HG03066 (cell line): ENCODE measurements around the gene ANKMY1.

Experiments
- ATAC-seq: cut with Tn5 transposase; IDR thresholded peaks from one replicate; pipeline ENCODE4 v1.9.1; 2021; ENCODE audit warnings: low read depth; ENCODE audit not compliant: unreplicated experiment

The ANKMY1 gene

GRCh38 chr2:240440251-240440650 is 117.5 kb downstream of the ANKMY1 start:
- no peak for ATAC-seq

GRCh38 chr2:240439698-240440151 is 118.1 kb downstream of the ANKMY1 start:
- ATAC-seq, result no peak

GRCh38 chr2:240438810-240439697 is 118.7 kb downstream of the ANKMY1 start:
- ATAC-seq, result no peak

- no peak for ATAC-seq
Measured at GRCh38 chr2:240437861-240438809, 119.7 kb downstream of the ANKMY1 start.

- no peak for ATAC-seq
Measured at GRCh38 chr2:240437551-240437860, 120.3 kb downstream of the ANKMY1 start.

- no peak for ATAC-seq
Measured at GRCh38 chr2:240436683-240437550, 120.9 kb downstream of the ANKMY1 start.

GRCh38 chr2:240435948-240436682 is 121.7 kb downstream of the ANKMY1 start:
- peak; percentile 15 for ATAC-seq

- ATAC-seq, result peak; percentile 49
Measured at GRCh38 chr2:240435457-240435947, 122.3 kb downstream of the ANKMY1 start, which contains the start of gene GPC1. Gene GPC1 (plus strand): TSS chr2:240435663. CDS start chr2:240435919, 256 bp downstream.

GRCh38 chr2:240434728-240435456 is 122.9 kb downstream of the ANKMY1 start:
- ATAC-seq, result peak; percentile 49

- no peak for ATAC-seq
Measured at GRCh38 chr2:240433973-240434727, 123.6 kb downstream of the ANKMY1 start.

GRCh38 chr2:240432820-240433801 is 124.7 kb downstream of the ANKMY1 start:
- ATAC-seq, result no peak

GRCh38 chr2:240432430-240432819 is 125.4 kb downstream of the ANKMY1 start:
- no peak for ATAC-seq

- no peak for ATAC-seq
Measured at GRCh38 chr2:240431661-240432424, 125.9 kb downstream of the ANKMY1 start.

- no peak for ATAC-seq
Measured at GRCh38 chr2:240431271-240431660, 126.5 kb downstream of the ANKMY1 start.

- no peak for ATAC-seq
Measured at GRCh38 chr2:240430595-240430994, 127.2 kb downstream of the ANKMY1 start.

- ATAC-seq, result no peak
Measured at GRCh38 chr2:240429872-240430491, 127.8 kb downstream of the ANKMY1 start.
